Measurements from ENCODE around the gene ARL8A. TPM values are rescaled to one million over a fixed set of nuclear protein-coding genes. Genes with fewer than 3 reads are reported as not detected.

The ARL8A gene
- total and polyA plus RNA-seq, 2 donors (not counting 1 experiment from before 2014, with no cell fraction given), result 67.6 to 70.7 TPM

GRCh38 chr1:202152399-202152798 lies 7.9 kb upstream of the ARL8A start:
- Histone ChIP-seq H3K9ac (ENCODE audit: low read length) (no peak overlapping the region), H3K27ac (ENCODE audit: low read length in 2 of 2) (no peak overlapping the region), H3K9me3 (ENCODE audit: control extremely low read depth in 1 of 3, control insufficient read depth in 2 of 3, insufficient read depth in 1 of 3, low read length in 2 of 3) (no peaks in the 10 kb centered on the region), H3K4me2 (replicated peaks; ENCODE audit: low read depth, low read length, poor library complexity, severe bottlenecking) (no peak overlapping the region), H2AFZ (ENCODE audit: insufficient read depth, low read depth, low read length, poor library complexity, severe bottlenecking) (no peak overlapping the region), H3K79me2 (ENCODE audit: control insufficient read depth, insufficient read depth, low read length) (no peaks in the 10 kb centered on the region), H3K4me3 (ENCODE audit: control extremely low read depth in 1 of 5, extremely low read depth in 1 of 5, insufficient read depth in 1 of 5, low read depth in 2 of 5, low read length in 4 of 5) (no peak overlapping the region), H3K27me3 (replicated peaks in 1 of 4; ENCODE audit: control extremely low read depth in 1 of 4, control insufficient read depth in 3 of 4, insufficient read depth in 4 of 4, low read length in 3 of 4) (no peaks in the 10 kb centered on the region), H3K36me3 (replicated peaks in 1 of 2; ENCODE audit: control extremely low read depth in 1 of 2, control insufficient read depth in 1 of 2, extremely low read depth in 1 of 2, insufficient read depth in 2 of 2, low read length in 1 of 2) (peaks cover 11 to 82% of the 10 kb centered on the region in 2 experiments), H4K20me1 (ENCODE audit: control insufficient read depth, insufficient read depth, low read length, poor library complexity, severe bottlenecking) (no peaks in the 10 kb centered on the region), H3K4me1 (ENCODE audit: control insufficient read depth in 2 of 2, insufficient read depth in 2 of 2, low read length in 2 of 2) (peaks cover 0 to 2% of the 10 kb centered on the region in 2 donors)
- Mint-ChIP-seq H3K27ac (no peak overlapping the region), H3K4me1 (peaks cover 16% of the 10 kb centered on the region), H3K4me3 (no peak overlapping the region), H3K9me3 (ENCODE audit: insufficient read depth) (no peaks in the 10 kb centered on the region), H3K27me3 (no peaks in the 10 kb centered on the region)
- POLR2A ChIA-PET, result no interaction called here
- CTCF ChIA-PET, result interaction anchor here (1.5 to 5.5 kb wide), 3 partner anchors 8 to 164 kb away, joined by 3 to 37 read pairs (median 5); partner anchors contain the start of gene PTPN7
- TF ChIP-seq CTCF (IDR thresholded peaks at IDR 0.05) (no peak), EZH2 (IDR thresholded peaks at IDR 0.05; ENCODE audit: borderline replicate concordance, insufficient read depth, low read depth, low read length, poor library complexity, severe bottlenecking) (no peak)
- DNase-seq (no peak), ATAC-seq (ENCODE audit: low read depth) (no peak)
- 100% methylated on average over 5 of the region's 10 CpGs for WGBS (ENCODE audit: insufficient coverage)
- intact Hi-C loops (cut with micrococcal nuclease), result no loop called here

- Histone ChIP-seq H3K4me3 (ENCODE audit: control extremely low read depth in 1 of 5, extremely low read depth in 1 of 5, insufficient read depth in 1 of 5, low read depth in 2 of 5, low read length in 4 of 5) (no peak overlapping the region), H3K27me3 (replicated peaks in 1 of 4; ENCODE audit: control extremely low read depth in 1 of 4, control insufficient read depth in 3 of 4, insufficient read depth in 4 of 4, low read length in 3 of 4) (no peaks in the 10 kb centered on the region), H3K9ac (ENCODE audit: low read length) (no peak overlapping the region), H3K9me3 (ENCODE audit: control extremely low read depth in 1 of 3, control insufficient read depth in 2 of 3, insufficient read depth in 1 of 3, low read length in 2 of 3) (no peaks in the 10 kb centered on the region), H3K27ac (ENCODE audit: low read length in 2 of 2) (no peak overlapping the region), H3K4me1 (ENCODE audit: control insufficient read depth in 2 of 2, insufficient read depth in 2 of 2, low read length in 2 of 2) (peaks cover 9 to 15% of the 10 kb centered on the region in 2 donors), H4K20me1 (ENCODE audit: control insufficient read depth, insufficient read depth, low read length, poor library complexity, severe bottlenecking) (no peaks in the 10 kb centered on the region), H3K4me2 (replicated peaks; ENCODE audit: low read depth, low read length, poor library complexity, severe bottlenecking) (no peak overlapping the region), H2AFZ (ENCODE audit: insufficient read depth, low read depth, low read length, poor library complexity, severe bottlenecking) (no peak overlapping the region), H3K79me2 (ENCODE audit: control insufficient read depth, insufficient read depth, low read length) (no peaks in the 10 kb centered on the region), H3K36me3 (replicated peaks in 1 of 2; ENCODE audit: control extremely low read depth in 1 of 2, control insufficient read depth in 1 of 2, extremely low read depth in 1 of 2, insufficient read depth in 2 of 2, low read length in 1 of 2) (peaks cover 7 to 70% of the 10 kb centered on the region in 2 experiments)
- Mint-ChIP-seq H3K9me3 (ENCODE audit: insufficient read depth) (no peaks in the 10 kb centered on the region), H3K27me3 (no peaks in the 10 kb centered on the region), H3K27ac (peak overlapping the region; percentile 10), H3K4me1 (peaks cover 23% of the 10 kb centered on the region), H3K4me3 (no peak overlapping the region)
- ChIA-PET CTCF (interaction anchor here (1.8 to 5.5 kb wide), 2 partner anchors 9 to 165 kb away, joined by 5 to 37 read pairs; partner anchors contain the start of gene PTPN7), POLR2A (no interaction called here)
- DNase-seq (no peak), ATAC-seq (ENCODE audit: low read depth) (no peak)
- TF ChIP-seq EZH2 (IDR thresholded peaks at IDR 0.05; ENCODE audit: borderline replicate concordance, insufficient read depth, low read depth, low read length, poor library complexity, severe bottlenecking) (no peak), CTCF (IDR thresholded peaks at IDR 0.05) (no peak)
- intact Hi-C loops (cut with micrococcal nuclease), result no loop called here
- WGBS (ENCODE audit: insufficient coverage), result 97% methylated on average over 2 of the region's 2 CpGs
Measured at GRCh38 chr1:202151045-202151444, 6.5 kb upstream of the ARL8A start.

Measured in B cell (primary cell).